A549 (cell line): ENCODE data around the gene USP9X. TPM values are rescaled to one million over a fixed set of nuclear protein-coding genes. Genes with fewer than 3 reads are reported as not detected.

Experiments used
- ATAC-seq, 2 experiments: fragments of 200-7000 bp in 1 of 2; fragments of >200 bp in 1 of 2; cut with Nextera tagmentation in 1 of 2; cut with Tn5 transposase in 1 of 2; 3 replicates each; pipeline versions ENCODE4 v1.8.0 to v1.9.1; 2018 to 2020; ENCODE audit warnings: mild to moderate bottlenecking in 1 of 2, moderate library complexity in 1 of 2
- CTCF ChIA-PET: fragments of 300-600 bp; sonication (Branson Sonifier 250); formaldehyde crosslinking; extraction: SDS; loops from one replicate; lab custom pipeline; 2021; ENCODE audit warnings: antibody characterized with exemption, inconsistent platforms; lab: Yijun Ruan, JAX
- POLR2A ChIA-PET: fragments of 350-600 bp; formaldehyde crosslinking; extraction: SDS; loops from one replicate; lab custom pipeline; 2021; ENCODE audit warnings: antibody characterized with exemption, inconsistent platforms; lab: Yijun Ruan, JAX
- DNase-seq, 2 experiments: peaks; one replicate each; pipeline versions ENCODE4 v3.0.0 to v3.0.0-alpha.2; 2011 to 2016; ENCODE audit warnings: low read depth in 1 of 2, low spot score in 1 of 2
- FAIRE-seq: peaks from 2 replicates; lab custom pipeline; 2011; peaks lifted over from hg19 to GRCh38; lab: Jason Lieb, UNC
- H3K27ac ChIP-seq, 2 experiments: fragments of >200 bp; sonication (Bioruptor Twin); formaldehyde crosslinking; 3 replicates each; pipeline ENCODE4 v1.5.1; 2016 to 2017
- H3K4me1 ChIP-seq: fragments of >200 bp; sonication (Bioruptor Twin); formaldehyde crosslinking; 3 replicates; pipeline ENCODE4 v1.6.1; 2016
- H3K4me2 ChIP-seq: fragments of >200 bp; sonication (Bioruptor Twin); formaldehyde crosslinking; 3 replicates; pipeline ENCODE4 v1.6.1; 2016
- H3K4me3 ChIP-seq: fragments of >200 bp; sonication (Bioruptor Twin); formaldehyde crosslinking; 3 replicates; pipeline ENCODE4 v1.5.1; 2016
- H3K9me3 ChIP-seq: fragments of >200 bp; sonication (Bioruptor Twin); formaldehyde crosslinking; 3 replicates; pipeline ENCODE4 v1.6.1; 2016
- CBX2 ChIP-seq: fragments of 200-600 bp; sonication (generic); IDR thresholded peaks from 2 replicates; pipeline ENCODE4 v1.6.1; 2016; ENCODE audit warnings: low read depth, mild to moderate bottlenecking, borderline replicate concordance
- CEBPB ChIP-seq, 2 experiments: fragments of >200 bp in 1 of 2; sonication (Bioruptor Twin) in 1 of 2; formaldehyde crosslinking in 1 of 2; IDR thresholded peaks; 2 replicates each; pipeline ENCODE4 v1.6.1; 2012 to 2016
- CHD4 ChIP-seq: fragments of 200-600 bp; sonication (generic); IDR thresholded peaks from 2 replicates; pipeline ENCODE4 v1.6.1; 2016; ENCODE audit warnings: antibody characterized with exemption, mild to moderate bottlenecking, borderline replicate concordance
- E2F6 ChIP-seq: IDR thresholded peaks from 2 replicates; pipeline ENCODE4 v1.6.1; 2012; ENCODE audit warnings: low read depth, borderline replicate concordance
- EHF ChIP-seq: fragments of 250-450 bp; sonication (Bioruptor Pico); IDR thresholded peaks from 2 replicates; pipeline ENCODE4 v1.5.0; 2020; ENCODE audit warnings: mild to moderate bottlenecking
- FOSB ChIP-seq: fragments of 250-450 bp; sonication (Bioruptor Pico); IDR thresholded peaks from 2 replicates; pipeline ENCODE4 v1.5.0; 2020; ENCODE audit warnings: mild to moderate bottlenecking, moderate library complexity
- HOXB13 ChIP-seq: fragments of 250-450 bp; sonication (Bioruptor Pico); IDR thresholded peaks from 2 replicates; pipeline ENCODE4 v1.5.0; 2020; ENCODE audit warnings: low read depth, mild to moderate bottlenecking, moderate library complexity
- MAFK ChIP-seq: fragments of 450-650 bp; IDR thresholded peaks from 2 replicates; pipeline ENCODE4 v1.6.1; 2014; ENCODE audit not compliant: partially characterized antibody
- MAX ChIP-seq: IDR thresholded peaks from 2 replicates; pipeline ENCODE4 v1.6.1; 2012
- MAZ ChIP-seq: fragments of 150-350 bp; IDR thresholded peaks from 2 replicates; pipeline ENCODE4 v1.6.1; 2014; ENCODE audit warnings: antibody characterized with exemption, low read depth, low read length, borderline replicate concordance
- NPAS2 ChIP-seq: fragments of 250-450 bp; sonication (Bioruptor Pico); IDR thresholded peaks from 2 replicates; pipeline ENCODE4 v1.8.0; 2022; ENCODE audit warnings: mild to moderate bottlenecking, moderate library complexity, borderline replicate concordance
- RAD21 ChIP-seq, 2 experiments: fragments of >200 bp in 1 of 2; sonication (Bioruptor Twin) in 1 of 2; formaldehyde crosslinking in 1 of 2; IDR thresholded peaks in 1 of 2; conservative IDR thresholded peaks in 1 of 2; 2 replicates in 1 of 2; 3 replicates in 1 of 2; pipeline ENCODE4 v1.6.1; 2012 to 2018; ENCODE audit warnings: inconsistent platforms in 1 of 2
- RCOR1 ChIP-seq: fragments of 150-350 bp; IDR thresholded peaks from 2 replicates; pipeline ENCODE4 v1.6.1; 2014; ENCODE audit warnings: antibody characterized with exemption, low read length, low read depth
- USF2 ChIP-seq: fragments of 450-650 bp; IDR thresholded peaks from 2 replicates; pipeline ENCODE4 v1.6.1; 2014; ENCODE audit warnings: antibody characterized with exemption
- ZNF302 ChIP-seq: fragments of 250-450 bp; sonication (Bioruptor Pico); IDR thresholded peaks from 2 replicates; pipeline ENCODE4 v1.9.0; 2021; ENCODE audit warnings: inconsistent platforms, mild to moderate bottlenecking, moderate library complexity
- ZSCAN20 ChIP-seq: fragments of 250-450 bp; sonication (Bioruptor Pico); IDR thresholded peaks from 2 replicates; pipeline ENCODE4 v1.8.0; 2022; ENCODE audit warnings: mild to moderate bottlenecking, moderate library complexity
- WGBS: methylation state at CpG from one replicate; pipeline ENCODE4 v1.1.6; 2017; ENCODE audit errors: missing lambda C conversion rate; 5-methylcytosine and 5-hydroxymethylcytosine counted together
- polyA plus RNA-seq, 4 experiments: library from polyadenylated mRNA; depleted of rRNA in 3 of 4; stranded (reverse); fragments of >200 nt; fragmentation: RNase III in 1 of 4; extraction: RNeasy Plus Mini Kit Qiagen cat#74134 plus additional on column Dnase treatment in 1 of 4; gene quantifications; 2 replicates in 3 of 4; 3 replicates in 1 of 4; pipeline ENCODE4 v1.2.3, GENCODE V29; 2011 to 2017

USP9X gene
- polyA plus RNA-seq, 2 of the 4 experiments (the other 2 are of a cell fraction), result 30.7 to 70.4 TPM

DNA sequence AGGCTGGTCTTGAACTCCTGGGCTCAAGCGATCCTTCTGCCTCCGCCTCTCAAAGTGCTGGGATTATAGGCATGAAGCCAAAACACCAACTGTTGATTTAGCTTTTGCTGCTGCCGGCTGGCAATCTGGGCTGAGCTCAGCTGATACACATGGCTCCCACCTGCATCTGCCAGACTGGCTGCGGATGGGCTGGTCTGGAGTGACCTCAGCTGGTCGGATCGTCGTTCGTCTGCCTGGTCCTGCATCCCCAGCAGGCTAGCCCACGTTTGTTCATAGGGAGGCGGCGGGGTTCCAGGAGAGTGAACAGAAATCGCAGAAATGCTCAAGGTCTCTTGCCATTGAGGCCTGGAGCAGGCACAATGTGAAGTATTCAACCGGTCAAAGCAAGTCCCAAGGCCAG lies 174.3 kb downstream of the USP9X start:
- TF ChIP-seq MAZ (no peak), NPAS2 (no peak), HOXB13 (CRISPR knock-in tag) (no peak), USF2 (no peak), CEBPB (IDR thresholded peaks at IDR 0.05) (no peak), RCOR1 (no peak), RAD21 (conservative IDR thresholded peaks at IDR 0.05 in 1 of 2, IDR thresholded peaks at IDR 0.05 in 1 of 2) (no peak), E2F6 (no peak), FOSB (CRISPR knock-in tag) (no peak), ZSCAN20 (CRISPR knock-in tag) (no peak)
- WGBS, result 79% methylated on average over 11 of the region's 13 CpGs
- Histone ChIP-seq H3K4me1 (no peaks in the 10 kb centered on the region), H3K27ac (no peak overlapping the region), H3K9me3 (no peaks in the 10 kb centered on the region), H3K4me2 (no peak overlapping the region), H3K4me3 (no peak overlapping the region)
- DNase-seq, result no peak
- no peak for ATAC-seq
- CTCF ChIA-PET, result interaction anchor here (1.1 kb wide), 1 partner anchor 382 kb away, joined by 3 read pairs; no protein-coding TSS in a partner anchor
- FAIRE-seq, result no peak
- POLR2A ChIA-PET, result no interaction called here

DNA sequence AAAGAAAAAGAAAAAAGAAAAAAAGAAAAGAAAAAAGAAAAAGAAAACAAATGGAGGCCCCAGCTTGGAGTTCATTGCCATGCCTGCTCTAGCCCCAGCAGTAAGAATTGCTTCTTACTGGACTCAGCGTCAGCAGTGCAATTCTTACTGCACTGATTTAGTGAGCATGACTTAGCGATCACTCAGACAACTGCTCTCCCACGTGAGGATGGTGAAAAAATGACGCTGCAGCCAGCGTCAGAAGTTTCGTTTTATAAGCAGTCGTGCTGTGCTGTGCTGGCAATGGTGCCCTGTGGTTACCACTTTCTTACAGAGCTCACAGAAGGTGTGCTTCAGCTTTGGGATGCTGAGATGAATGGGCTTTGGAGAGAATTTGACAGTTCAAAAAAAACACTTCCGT lies 180.4 kb downstream of the USP9X start:
- H3K4me3 ChIP-seq, result no peak overlapping the region
- H3K4me2 ChIP-seq, result peak overlapping the region; percentile 62
- CTCF ChIA-PET, result interaction anchor here (0.5 to 5.6 kb wide), 2 partner anchors 12 to 49 kb away, joined by 5 to 37 read pairs; no protein-coding TSS in a partner anchor
- peaks cover 14% of the 10 kb centered on the region; the same call in 2 of the 3 replicates for H3K4me1 ChIP-seq
- peak in 1 of 2 experiments; percentile 67 for DNase-seq
- TF ChIP-seq EHF (no peak), ZNF302 (CRISPR knock-in tag) (no peak), CHD4 (no peak), USF2 (peak; percentile 38; the same call in 1 of the 2 replicates), MAX (peak; percentile 37; the same call in 1 of the 2 replicates), CBX2 (no peak), MAFK (peak; percentile 18)
- FAIRE-seq, result no peak
- ATAC-seq, result peak; percentile 84
- H3K27ac ChIP-seq, result peak overlapping the region; percentile 17 to 73; a peak in 4 of 6 replicates
- POLR2A ChIA-PET, result interaction anchor here (0.6 kb wide), 1 partner anchor 35 kb away, joined by 4 read pairs; no protein-coding TSS in a partner anchor
- H3K9me3 ChIP-seq, result no peaks in the 10 kb centered on the region
- WGBS, result 6% methylated on average over 8 of the region's 8 CpGs

DNA sequence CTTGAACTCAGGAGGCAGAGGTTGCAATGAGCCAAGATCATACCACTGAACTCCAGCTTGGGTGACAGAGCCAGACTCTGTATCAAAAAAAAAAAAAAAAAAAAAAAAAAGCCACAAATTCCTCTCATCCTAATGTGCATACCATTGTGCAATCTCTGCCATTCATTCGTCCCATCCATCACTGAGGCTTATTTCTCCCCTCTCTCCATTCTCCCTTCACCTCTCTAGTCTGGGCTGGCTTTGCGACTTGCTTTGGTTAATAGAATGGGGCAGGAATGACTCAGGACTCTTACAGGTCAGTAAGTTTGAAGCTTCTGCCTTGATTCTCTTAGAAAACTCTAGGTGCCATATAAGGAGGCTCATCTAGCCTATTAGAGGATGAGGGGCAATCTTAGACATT lies 188.4 kb downstream of the USP9X start:
- POLR2A ChIA-PET, result interaction anchor here (0.7 kb wide), 1 partner anchor 58 kb away, joined by 4 read pairs; no protein-coding TSS in a partner anchor
- 71% methylated on average over 2 of the region's 2 CpGs for WGBS
- H3K9me3 ChIP-seq, result no peaks in the 10 kb centered on the region
- TF ChIP-seq CEBPB (IDR thresholded peaks at IDR 0.05), result peak in 1 of 2 experiments; percentile 63; a peak in 2 of 4 replicates
- no peak for TF ChIP-seq RCOR1
- CTCF ChIA-PET, result interaction anchor here (0.6 to 4.7 kb wide), 4 partner anchors 20 to 547 kb away, joined by 3 to 35 read pairs (median 7); no protein-coding TSS in a partner anchor
- H3K4me2 ChIP-seq, result no peak overlapping the region
- peak in 1 of 2 experiments; percentile 23 for DNase-seq
- H3K4me1 ChIP-seq, result peaks cover 12% of the 10 kb centered on the region
- peak overlapping the region in 1 of 2 experiments; percentile 28; a peak in 1 of 6 replicates for H3K27ac ChIP-seq
- FAIRE-seq, result no peak
- H3K4me3 ChIP-seq, result no peak overlapping the region
- no peak for ATAC-seq
